H9 (cell line): ENCODE data around the gene GPS1. TPM values are rescaled to one million over a fixed set of nuclear protein-coding genes. Genes with fewer than 3 reads are reported as not detected.

Experiments used
- DNase-seq: peaks from one replicate; pipeline ENCODE4 v3.0.0-alpha.2; 2017
- H2AFZ ChIP-seq: one replicate; pipeline ENCODE4 v1.6.1; 2013; ENCODE audit warnings: mild to moderate bottlenecking, low read length, control low read depth, moderate library complexity
- H2AK5ac ChIP-seq: 2 replicates; pipeline ENCODE4 v1.6.1; 2013; ENCODE audit warnings: low read length, control low read depth, mixed read lengths; ENCODE audit not compliant: insufficient read length
- H2BK120ac ChIP-seq: one replicate; pipeline ENCODE4 v1.6.1; 2013; ENCODE audit warnings: low read depth, mild to moderate bottlenecking, low read length, control low read depth, inconsistent platforms; ENCODE audit not compliant: poor library complexity, severe bottlenecking
- H2BK12ac ChIP-seq: 2 replicates; pipeline ENCODE4 v1.6.1; 2013; ENCODE audit warnings: low read length, control low read depth, mixed read lengths, low read depth; ENCODE audit not compliant: insufficient read length
- H2BK15ac ChIP-seq: 2 replicates; pipeline ENCODE4 v1.6.1; 2013; ENCODE audit warnings: low read depth, low read length, control low read depth
- H2BK20ac ChIP-seq: one replicate; pipeline ENCODE4 v1.6.1; 2013; ENCODE audit warnings: low read depth, mild to moderate bottlenecking, low read length, control low read depth, inconsistent platforms; ENCODE audit not compliant: poor library complexity, severe bottlenecking
- H2BK5ac ChIP-seq: 2 replicates; pipeline ENCODE4 v1.6.1; 2013; ENCODE audit warnings: low read length, control low read depth, mixed read lengths; ENCODE audit not compliant: insufficient read length
- H3K14ac ChIP-seq: 2 replicates; pipeline ENCODE4 v1.6.1; 2013; ENCODE audit warnings: low read length, control low read depth; ENCODE audit not compliant: insufficient read depth
- H3K18ac ChIP-seq: 2 replicates; pipeline ENCODE4 v1.6.1; 2013; ENCODE audit warnings: low read depth, mild to moderate bottlenecking, mixed read lengths, low read length, control low read depth; ENCODE audit not compliant: insufficient read length
- H3K23ac ChIP-seq: 2 replicates; pipeline ENCODE4 v1.6.1; 2013; ENCODE audit warnings: low read length, control low read depth, mixed read lengths, low read depth; ENCODE audit not compliant: insufficient read length
- H3K23me2 ChIP-seq: 2 replicates; pipeline ENCODE4 v1.6.1; 2013; ENCODE audit warnings: low read depth, mild to moderate bottlenecking, mixed read lengths, low read length, control low read depth; ENCODE audit not compliant: insufficient read length, poor library complexity, severe bottlenecking
- H3K27ac ChIP-seq: 2 replicates; pipeline ENCODE4 v1.5.1; 2013; ENCODE audit warnings: low read length, control low read depth, mixed read lengths, low read depth; ENCODE audit not compliant: insufficient read length
- H3K27me3 ChIP-seq: 2 replicates; pipeline ENCODE4 v1.6.1; 2013; ENCODE audit warnings: low read length, control low read depth, inconsistent platforms; ENCODE audit not compliant: insufficient read depth
- H3K4ac ChIP-seq: 2 replicates; pipeline ENCODE4 v1.6.1; 2013; ENCODE audit warnings: low read depth, mild to moderate bottlenecking, control low read depth, inconsistent platforms, low read length, moderate library complexity
- H3K4me1 ChIP-seq: 2 replicates; pipeline ENCODE4 v1.6.1; 2013; ENCODE audit warnings: low read length, control low read depth, inconsistent platforms; ENCODE audit not compliant: insufficient read depth
- H3K4me2 ChIP-seq: 2 replicates; pipeline ENCODE4 v1.6.1; 2013; ENCODE audit warnings: low read length, control low read depth, mixed read lengths; ENCODE audit not compliant: insufficient read length, insufficient read depth
- H3K56ac ChIP-seq: 2 replicates; pipeline ENCODE4 v1.6.1; 2013; ENCODE audit warnings: low read depth, mild to moderate bottlenecking, mixed read lengths, low read length, control low read depth; ENCODE audit not compliant: insufficient read length
- H3K79me1 ChIP-seq: 2 replicates; pipeline ENCODE4 v1.6.1; 2013; ENCODE audit warnings: low read depth, mild to moderate bottlenecking, moderate library complexity, low read length, control low read depth, inconsistent platforms; ENCODE audit not compliant: insufficient read depth, poor library complexity, severe bottlenecking
- H3K79me2 ChIP-seq: 2 replicates; pipeline ENCODE4 v1.6.1; 2013; ENCODE audit warnings: low read length, control low read depth, inconsistent platforms; ENCODE audit not compliant: insufficient read depth
- H3K9ac ChIP-seq: 2 replicates; pipeline ENCODE4 v1.6.1; 2013; ENCODE audit warnings: low read length, control low read depth, mixed read lengths; ENCODE audit not compliant: insufficient read length; ENCODE audit errors: extremely low read depth
- H3K9me3 ChIP-seq: one replicate; pipeline ENCODE4 v1.6.1; 2013; ENCODE audit warnings: low read depth, low read length, inconsistent platforms; ENCODE audit not compliant: control insufficient read depth
- H3T11ph ChIP-seq: one replicate; pipeline ENCODE4 v1.6.1; 2013; ENCODE audit warnings: mild to moderate bottlenecking, low read length, control low read depth, inconsistent platforms
- H4K20me1 ChIP-seq: one replicate; pipeline ENCODE4 v1.6.1; 2013; ENCODE audit not compliant: control insufficient read depth, insufficient read length, insufficient read depth
- H4K5ac ChIP-seq: 2 replicates; pipeline ENCODE4 v1.6.1; 2013; ENCODE audit warnings: low read depth, mild to moderate bottlenecking, mixed read lengths, low read length, control low read depth; ENCODE audit not compliant: insufficient read length
- H4K8ac ChIP-seq: replicated peaks from 2 replicates; pipeline ENCODE4 v1.6.1; 2013; ENCODE audit warnings: low read length, control low read depth, mixed read lengths, low read depth; ENCODE audit not compliant: insufficient read length
- H4K91ac ChIP-seq: 2 replicates; pipeline ENCODE4 v1.6.1; 2013; ENCODE audit warnings: low read depth, mild to moderate bottlenecking, moderate library complexity, mixed read lengths, low read length, control low read depth; ENCODE audit not compliant: insufficient read length
- H3K27ac Mint-ChIP-seq, 3 experiments: 2 replicates in 2 of 3; 3 replicates in 1 of 3; pipeline ENCODE4 v1.8.0; 2020 to 2021; ENCODE audit warnings: mixed read lengths in 3 of 3, mild to moderate bottlenecking in 1 of 3, moderate library complexity in 1 of 3
- H3K27me3 Mint-ChIP-seq: 2 replicates; pipeline ENCODE4 v1.8.0; 2021; ENCODE audit warnings: low read depth, mild to moderate bottlenecking, moderate library complexity, mixed read lengths
- H3K36me3 Mint-ChIP-seq, 3 experiments: 2 replicates in 2 of 3; 3 replicates in 1 of 3; pipeline ENCODE4 v1.8.0; 2020 to 2021; ENCODE audit warnings: low read depth in 3 of 3, mixed read lengths in 3 of 3; ENCODE audit not compliant: insufficient read depth in 1 of 3
- H3K4me1 Mint-ChIP-seq, 2 experiments: 2 replicates each; pipeline ENCODE4 v1.8.0; 2020; ENCODE audit warnings: mixed read lengths in 2 of 2
- H3K4me3 Mint-ChIP-seq, 2 experiments: 2 replicates in 1 of 2; 3 replicates in 1 of 2; pipeline ENCODE4 v1.8.0; 2020 to 2021; ENCODE audit warnings: mild to moderate bottlenecking in 2 of 2, mixed read lengths in 2 of 2, moderate library complexity in 1 of 2
- H3K9me3 Mint-ChIP-seq, 2 experiments: 2 replicates in 1 of 2; 3 replicates in 1 of 2; pipeline ENCODE4 v1.8.0; 2020; ENCODE audit warnings: mild to moderate bottlenecking in 2 of 2, mixed read lengths in 2 of 2, moderate library complexity in 1 of 2
- WGBS: extraction: QIAGEN DNeasy Blood & Tissue Kit; methylation state at CpG from one replicate; pipeline ENCODE4 v1.1.7; 2013; ENCODE audit warnings: missing lambda C conversion rate, low lambda C conversion rate, mixed read lengths; ENCODE audit not compliant: insufficient read length; ENCODE audit errors: extremely low coverage; 5-methylcytosine and 5-hydroxymethylcytosine counted together
- total RNA-seq: library from RNA; stranded (reverse); gene quantifications from 2 replicates; pipeline ENCODE4 v1.2.1, GENCODE V29; 2021
- TF ChIP-seq, protein P1 (sequence below): fragments of 200-600 bp; sonication (generic); conservative IDR thresholded peaks from 3 replicates; pipeline ENCODE4 v1.8.0; 2021; ENCODE audit warnings: antibody characterized with exemption, mild to moderate bottlenecking

The GPS1 gene
- total RNA-seq, 1 experiment from 2014 or later, result 164 TPM

- Mint-ChIP-seq H3K9me3 (no peaks in the 10 kb centered on the region), H3K4me3 (peak overlapping the region; percentile 60 to 77), H3K27me3 (peaks cover 4% of the 10 kb centered on the region), H3K27ac (no peak overlapping the region), H3K36me3 (peaks cover 8 to 24% (median 16%) of the 10 kb centered on the region in 3 experiments; a peak in 6 of 7 replicates), H3K4me1 (peaks cover 2 to 19% of the 10 kb centered on the region in 2 experiments)
- H2BK5ac ChIP-seq, result no peak overlapping the region
- H3K23me2 ChIP-seq, result peaks cover 8% of the 10 kb centered on the region
- H3K23ac ChIP-seq, result no peak overlapping the region
- H3K9ac ChIP-seq, result peak overlapping the region; percentile 55
- no peak overlapping the region for H3K4ac ChIP-seq
- no peak overlapping the region for H4K91ac ChIP-seq
- H2BK15ac ChIP-seq, result no peak overlapping the region
- no peak overlapping the region for H4K5ac ChIP-seq
- H2BK20ac ChIP-seq, result no peak overlapping the region
- no peak overlapping the region for H2AK5ac ChIP-seq
- no CpG with 5 or more reads among the region's 59 CpGs for WGBS
- H3K4me1 ChIP-seq, result no peaks in the 10 kb centered on the region
- no peak overlapping the region for H2AFZ ChIP-seq
- H3K79me2 ChIP-seq, result no peaks in the 10 kb centered on the region
- peak overlapping the region; percentile 7 for H3K18ac ChIP-seq
- H3K14ac ChIP-seq, result peak overlapping the region; percentile 66; the same call in 1 of the 2 replicates
- no peak overlapping the region for H3T11ph ChIP-seq
- H4K20me1 ChIP-seq, result no peaks in the 10 kb centered on the region
- no peak overlapping the region for H3K56ac ChIP-seq
- peak; percentile 91 for DNase-seq
- no peaks in the 10 kb centered on the region for H3K9me3 ChIP-seq
- H4K8ac ChIP-seq, result no peak overlapping the region
- H3K79me1 ChIP-seq, result no peaks in the 10 kb centered on the region
- H3K27ac ChIP-seq, result no peak overlapping the region
- no peak overlapping the region for H2BK120ac ChIP-seq
- no peaks in the 10 kb centered on the region; the same call in 1 of the 2 replicates for H3K27me3 ChIP-seq
- H3K4me2 ChIP-seq, result peak overlapping the region; percentile 65
- H2BK12ac ChIP-seq, result no peak overlapping the region
- TF ChIP-seq, protein P1, sequence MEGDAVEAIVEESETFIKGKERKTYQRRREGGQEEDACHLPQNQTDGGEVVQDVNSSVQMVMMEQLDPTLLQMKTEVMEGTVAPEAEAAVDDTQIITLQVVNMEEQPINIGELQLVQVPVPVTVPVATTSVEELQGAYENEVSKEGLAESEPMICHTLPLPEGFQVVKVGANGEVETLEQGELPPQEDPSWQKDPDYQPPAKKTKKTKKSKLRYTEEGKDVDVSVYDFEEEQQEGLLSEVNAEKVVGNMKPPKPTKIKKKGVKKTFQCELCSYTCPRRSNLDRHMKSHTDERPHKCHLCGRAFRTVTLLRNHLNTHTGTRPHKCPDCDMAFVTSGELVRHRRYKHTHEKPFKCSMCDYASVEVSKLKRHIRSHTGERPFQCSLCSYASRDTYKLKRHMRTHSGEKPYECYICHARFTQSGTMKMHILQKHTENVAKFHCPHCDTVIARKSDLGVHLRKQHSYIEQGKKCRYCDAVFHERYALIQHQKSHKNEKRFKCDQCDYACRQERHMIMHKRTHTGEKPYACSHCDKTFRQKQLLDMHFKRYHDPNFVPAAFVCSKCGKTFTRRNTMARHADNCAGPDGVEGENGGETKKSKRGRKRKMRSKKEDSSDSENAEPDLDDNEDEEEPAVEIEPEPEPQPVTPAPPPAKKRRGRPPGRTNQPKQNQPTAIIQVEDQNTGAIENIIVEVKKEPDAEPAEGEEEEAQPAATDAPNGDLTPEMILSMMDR, result no peak
Observed at GRCh38 chr17:82031885-82032627, 19.6 kb upstream of the GPS1 start.
